ENCODE data around the gene DIAPH1.

DIAPH1 gene

DNA sequence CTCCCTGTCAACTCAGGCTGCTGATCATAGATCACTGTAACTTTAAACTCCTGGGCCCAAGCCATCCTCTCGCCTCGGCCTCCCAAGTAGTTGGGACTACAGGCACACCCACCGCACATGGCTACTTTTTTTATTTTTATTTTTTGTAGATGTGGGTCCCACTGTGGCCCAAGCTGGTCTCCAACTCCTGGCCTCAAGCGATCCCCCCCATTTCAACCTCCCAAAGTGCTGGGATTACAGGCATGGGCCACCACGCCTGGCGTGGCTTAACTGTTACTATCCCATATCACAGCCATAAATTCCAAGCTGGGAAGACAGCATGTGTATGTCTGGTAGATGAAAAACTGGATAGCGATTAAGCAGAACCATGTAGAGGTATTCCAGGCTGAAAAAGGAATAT, 16.8 kb upstream of the DIAPH1 start:
- TF ChIP-seq, protein P1, sequence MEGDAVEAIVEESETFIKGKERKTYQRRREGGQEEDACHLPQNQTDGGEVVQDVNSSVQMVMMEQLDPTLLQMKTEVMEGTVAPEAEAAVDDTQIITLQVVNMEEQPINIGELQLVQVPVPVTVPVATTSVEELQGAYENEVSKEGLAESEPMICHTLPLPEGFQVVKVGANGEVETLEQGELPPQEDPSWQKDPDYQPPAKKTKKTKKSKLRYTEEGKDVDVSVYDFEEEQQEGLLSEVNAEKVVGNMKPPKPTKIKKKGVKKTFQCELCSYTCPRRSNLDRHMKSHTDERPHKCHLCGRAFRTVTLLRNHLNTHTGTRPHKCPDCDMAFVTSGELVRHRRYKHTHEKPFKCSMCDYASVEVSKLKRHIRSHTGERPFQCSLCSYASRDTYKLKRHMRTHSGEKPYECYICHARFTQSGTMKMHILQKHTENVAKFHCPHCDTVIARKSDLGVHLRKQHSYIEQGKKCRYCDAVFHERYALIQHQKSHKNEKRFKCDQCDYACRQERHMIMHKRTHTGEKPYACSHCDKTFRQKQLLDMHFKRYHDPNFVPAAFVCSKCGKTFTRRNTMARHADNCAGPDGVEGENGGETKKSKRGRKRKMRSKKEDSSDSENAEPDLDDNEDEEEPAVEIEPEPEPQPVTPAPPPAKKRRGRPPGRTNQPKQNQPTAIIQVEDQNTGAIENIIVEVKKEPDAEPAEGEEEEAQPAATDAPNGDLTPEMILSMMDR (conservative IDR thresholded peaks at IDR 0.05): no peak
- no peak for TF ChIP-seq ZFX (IDR thresholded peaks at IDR 0.05)
- H3K27ac ChIP-seq: peak overlapping the region; percentile 73

DNA sequence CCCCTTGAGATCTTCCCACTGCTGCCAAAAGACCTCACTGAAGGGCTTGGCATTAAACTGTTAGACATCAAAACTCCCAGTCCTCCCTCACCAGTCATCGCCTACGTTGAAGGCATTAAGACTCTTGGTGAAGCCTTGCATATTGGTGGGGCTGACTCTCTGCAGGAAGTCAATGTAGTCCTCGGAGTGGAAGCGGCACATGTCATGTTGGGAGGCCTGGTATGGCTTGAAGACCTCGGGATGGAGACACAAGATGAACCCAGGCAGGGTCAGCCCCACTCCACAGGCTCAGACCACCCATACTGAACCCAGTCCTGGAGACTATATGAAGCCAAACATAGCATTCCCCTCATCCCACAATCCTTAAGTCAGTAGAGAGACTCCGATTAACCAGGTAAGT, 15.9 kb upstream of the DIAPH1 start:
- no peak overlapping the region for H3K27ac ChIP-seq
- no peak for TF ChIP-seq ZFX (IDR thresholded peaks at IDR 0.05)
- TF ChIP-seq, protein P1 (conservative IDR thresholded peaks at IDR 0.05): no peak

DNA sequence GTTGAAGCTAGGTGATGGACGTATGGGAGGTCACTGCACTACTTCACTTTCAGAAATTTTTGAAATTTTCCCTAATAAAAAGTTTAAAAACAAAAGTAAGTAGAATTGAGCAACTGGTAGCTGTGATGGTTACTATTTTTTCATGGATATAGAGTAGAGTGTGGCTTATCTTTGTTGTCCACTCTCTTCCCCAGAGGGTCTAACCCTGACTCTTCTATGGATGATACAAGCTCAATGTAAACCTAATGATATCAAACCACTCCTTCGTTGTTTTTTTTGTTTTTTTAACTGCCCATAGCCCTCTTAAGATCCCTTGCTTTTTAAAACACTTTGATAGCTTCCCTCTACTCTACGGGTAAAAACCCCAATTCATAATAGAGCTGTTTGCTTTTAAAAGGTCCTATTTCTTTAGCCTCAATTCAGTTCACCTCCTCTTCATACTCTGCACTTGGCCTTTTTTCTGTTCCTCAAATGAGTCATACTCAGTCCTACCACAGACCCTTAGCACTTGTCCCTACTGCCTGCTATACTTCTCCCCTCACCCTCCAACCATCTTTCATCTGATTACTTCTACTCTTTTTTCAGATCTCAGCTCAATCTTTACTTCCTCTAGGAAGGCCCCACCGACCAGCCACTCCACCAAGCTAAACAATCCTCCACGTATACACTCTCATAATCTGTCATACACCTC, 15.2 kb upstream of the DIAPH1 start:
- H3K27ac ChIP-seq: no peak overlapping the region

DNA sequence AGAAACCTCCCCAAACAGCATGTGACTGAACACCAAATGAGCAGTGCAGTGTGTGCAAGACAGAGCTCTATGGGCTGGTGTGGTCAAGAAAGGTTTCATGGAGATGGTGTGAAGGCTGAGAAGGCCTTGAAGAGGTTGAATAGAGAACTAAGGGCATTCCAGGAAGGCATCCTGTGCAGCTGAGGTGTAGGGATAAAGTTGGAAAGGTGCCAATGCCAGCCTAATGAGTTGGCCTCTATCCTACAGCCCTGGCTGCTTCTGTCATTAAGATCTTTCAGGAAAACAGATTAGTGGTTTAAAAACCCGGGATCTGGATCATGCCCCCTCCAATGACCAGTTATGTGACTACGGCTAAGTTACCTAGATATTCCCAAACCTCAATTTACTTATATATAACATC, 13.8 kb upstream of the DIAPH1 start:
- TF ChIP-seq ZFX (IDR thresholded peaks at IDR 0.05): no peak
- TF ChIP-seq, protein P1 (conservative IDR thresholded peaks at IDR 0.05): no peak
- no peak overlapping the region for H3K27ac ChIP-seq

More for the DNA sequence above, 15.2 kb upstream of the DIAPH1 start:
- TF ChIP-seq, protein P1 (conservative IDR thresholded peaks at IDR 0.05): no peak
- no peak for TF ChIP-seq ZFX (IDR thresholded peaks at IDR 0.05)

DNA sequence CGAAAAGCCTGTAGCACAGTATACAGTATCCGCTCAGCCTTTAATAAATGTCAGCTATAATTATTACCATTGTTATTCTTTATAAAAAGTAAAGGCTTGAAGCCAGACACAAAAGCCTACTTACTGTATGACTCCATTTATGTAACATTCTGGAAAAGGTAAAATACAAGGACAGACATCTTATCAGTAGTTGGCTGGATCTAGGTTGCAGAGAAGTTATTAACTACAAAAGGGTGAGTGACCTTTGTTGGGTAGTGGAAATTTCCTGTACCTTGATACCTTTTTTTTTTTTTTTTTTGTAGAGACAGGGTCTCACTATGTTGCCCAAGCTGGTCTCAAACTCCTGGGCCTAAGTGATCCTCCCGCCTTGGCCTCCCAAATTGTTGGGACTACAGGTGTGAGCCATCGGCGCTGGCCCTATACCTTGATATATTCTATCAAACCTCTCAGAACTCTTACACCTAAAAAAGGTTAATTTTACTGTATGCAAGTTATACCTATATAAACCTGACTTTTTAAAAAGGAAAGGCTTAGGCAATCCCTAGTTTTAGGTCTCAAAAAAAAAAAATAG, 11.9 kb upstream of the DIAPH1 start:
- H3K27ac ChIP-seq: no peak overlapping the region
- TF ChIP-seq, protein P1 (conservative IDR thresholded peaks at IDR 0.05): no peak
- no peak for TF ChIP-seq ZFX (IDR thresholded peaks at IDR 0.05)

DNA sequence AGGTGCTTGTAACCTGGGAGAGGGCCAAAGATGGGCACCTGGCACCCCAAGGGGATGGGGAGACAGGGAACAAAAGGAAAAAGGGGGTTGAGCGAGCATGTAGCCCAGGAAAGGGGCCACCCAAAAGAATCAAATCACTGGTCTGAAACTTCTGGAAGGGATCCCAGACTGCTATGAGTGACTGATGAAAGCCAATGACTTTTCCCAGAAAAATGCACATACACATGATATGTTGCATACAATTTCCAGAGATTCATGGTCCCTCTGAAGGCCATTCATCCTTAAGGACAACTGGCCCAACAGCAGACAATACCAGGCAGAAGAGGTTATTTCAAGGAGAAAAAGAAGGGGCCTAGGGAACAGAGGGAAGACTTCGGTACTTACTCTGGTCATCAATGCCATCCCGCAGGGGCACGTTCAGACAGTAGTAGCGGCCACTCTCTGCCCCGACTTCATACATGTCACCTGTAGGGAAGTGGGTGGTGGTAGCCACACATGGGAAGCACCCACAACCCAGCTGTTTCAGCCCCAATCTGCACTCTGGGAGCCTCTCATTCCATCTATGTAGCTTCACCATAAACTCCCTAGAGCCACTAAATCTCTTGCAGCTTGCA, 9.5 kb upstream of the DIAPH1 start:
- no peak overlapping the region for H3K27ac ChIP-seq
- TF ChIP-seq, protein P1 (conservative IDR thresholded peaks at IDR 0.05): no peak
- TF ChIP-seq ZFX (IDR thresholded peaks at IDR 0.05): no peak

DNA sequence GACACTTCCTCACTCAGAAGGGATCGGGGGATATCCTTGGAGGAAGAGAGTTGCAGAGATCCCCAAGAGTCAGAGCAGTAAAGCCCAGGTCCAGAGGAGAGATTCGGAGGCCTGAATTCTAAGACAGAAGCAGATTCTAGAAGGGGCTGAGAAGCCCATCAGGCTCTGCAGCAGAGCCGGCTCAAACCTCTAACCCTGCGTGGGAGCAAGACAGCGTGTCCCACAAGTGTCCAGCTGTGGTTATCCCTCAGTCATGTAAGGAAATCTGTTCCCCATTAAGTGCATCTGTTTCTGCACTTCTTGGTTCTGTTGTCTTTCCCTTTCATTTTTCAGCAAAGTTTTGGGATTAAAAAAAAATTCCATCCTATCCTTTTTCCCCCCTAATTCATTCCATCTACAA, 4.8 kb upstream of the DIAPH1 start:
- TF ChIP-seq, protein P1 (conservative IDR thresholded peaks at IDR 0.05): no peak
- no peak for TF ChIP-seq ZFX (IDR thresholded peaks at IDR 0.05)
- H3K27ac ChIP-seq: no peak overlapping the region

Measured in C4-2B (cell line).